ENCODE measurements around the gene JHY.

GRCh38 chr11:122902951-122903350 lies 20.4 kb downstream of the JHY start:
- TF ChIP-seq, protein P1, sequence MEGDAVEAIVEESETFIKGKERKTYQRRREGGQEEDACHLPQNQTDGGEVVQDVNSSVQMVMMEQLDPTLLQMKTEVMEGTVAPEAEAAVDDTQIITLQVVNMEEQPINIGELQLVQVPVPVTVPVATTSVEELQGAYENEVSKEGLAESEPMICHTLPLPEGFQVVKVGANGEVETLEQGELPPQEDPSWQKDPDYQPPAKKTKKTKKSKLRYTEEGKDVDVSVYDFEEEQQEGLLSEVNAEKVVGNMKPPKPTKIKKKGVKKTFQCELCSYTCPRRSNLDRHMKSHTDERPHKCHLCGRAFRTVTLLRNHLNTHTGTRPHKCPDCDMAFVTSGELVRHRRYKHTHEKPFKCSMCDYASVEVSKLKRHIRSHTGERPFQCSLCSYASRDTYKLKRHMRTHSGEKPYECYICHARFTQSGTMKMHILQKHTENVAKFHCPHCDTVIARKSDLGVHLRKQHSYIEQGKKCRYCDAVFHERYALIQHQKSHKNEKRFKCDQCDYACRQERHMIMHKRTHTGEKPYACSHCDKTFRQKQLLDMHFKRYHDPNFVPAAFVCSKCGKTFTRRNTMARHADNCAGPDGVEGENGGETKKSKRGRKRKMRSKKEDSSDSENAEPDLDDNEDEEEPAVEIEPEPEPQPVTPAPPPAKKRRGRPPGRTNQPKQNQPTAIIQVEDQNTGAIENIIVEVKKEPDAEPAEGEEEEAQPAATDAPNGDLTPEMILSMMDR (IDR thresholded peaks at IDR 0.05; ENCODE audit: low read length): no peak
- no peak for TF ChIP-seq EZH2 (IDR thresholded peaks at IDR 0.05; ENCODE audit: borderline replicate concordance, low read length)
